Activated T-cell treated with anti-CD3 and anti-CD28 coated beads for 1 hour (primary cell): ENCODE data around the gene MALT1.
"Not testable (repeated sequence)": the region's sequence is repeated elsewhere in the genome, so short reads cannot be mapped to it uniquely, and the experiment has no call there.

Experiments
- DNase-seq: peaks from one replicate; pipeline ENCODE4 v3.0.0-alpha.2; 2020; ENCODE audit warnings: low read depth

Gene MALT1

DNA sequence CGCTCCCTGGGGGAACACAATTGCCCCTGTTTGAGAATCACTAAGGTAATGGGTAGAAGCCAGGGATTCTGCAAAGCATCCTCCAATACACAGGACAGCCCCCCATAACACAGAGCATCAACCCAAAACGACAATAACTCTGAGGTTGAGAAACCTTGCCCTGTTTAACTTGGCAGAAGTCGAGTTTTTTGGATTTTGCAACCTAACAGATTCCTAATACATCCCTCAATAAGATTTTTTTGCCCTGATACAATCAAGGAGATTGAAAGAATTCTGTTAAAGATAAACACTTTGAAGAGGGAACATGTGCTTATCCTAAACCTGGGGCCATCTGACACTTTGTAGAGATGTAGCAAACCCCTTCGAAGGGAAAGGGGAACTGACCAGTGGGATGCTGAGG lies 100.9 kb downstream of the MALT1 start:
- no peak for DNase-seq

DNA sequence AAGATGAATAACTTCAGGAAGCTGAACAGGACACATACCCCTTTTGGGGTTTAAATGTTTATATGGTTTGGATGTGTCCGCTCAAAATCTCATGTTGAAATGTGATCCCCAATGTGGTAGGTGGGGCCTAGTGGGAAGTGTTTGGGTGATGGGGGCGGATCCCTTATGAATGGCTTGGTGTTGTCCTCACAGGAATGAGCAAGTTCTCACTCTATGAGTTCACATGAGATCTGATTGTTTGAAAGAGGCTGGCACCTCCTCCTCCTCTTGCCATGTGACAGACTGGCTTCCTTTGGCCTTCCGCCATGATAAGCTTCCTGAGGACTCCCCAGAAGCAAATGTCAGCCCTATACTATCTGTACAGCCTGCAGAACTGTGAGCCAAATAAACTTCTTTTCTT lies 104.8 kb downstream of the MALT1 start:
- DNase-seq: no peak

DNA sequence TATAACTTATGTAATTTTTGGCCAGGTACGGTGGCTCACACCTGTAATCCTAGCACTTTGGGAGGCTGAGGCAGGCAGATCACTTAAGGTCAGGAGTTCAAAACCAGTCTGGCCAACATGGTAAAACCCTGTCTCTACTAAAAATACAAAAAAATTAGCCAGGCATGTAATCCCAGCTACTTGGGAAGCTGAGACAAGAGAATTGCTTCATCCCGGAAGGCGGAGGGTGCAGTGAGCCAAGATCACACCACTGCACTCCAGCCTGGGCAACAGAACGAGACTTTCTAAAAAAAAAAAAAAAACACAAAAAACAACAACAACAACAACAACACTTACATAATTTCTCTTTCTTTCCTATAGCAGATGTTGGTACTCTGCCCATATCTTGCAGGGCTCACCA lies 105.3 kb downstream of the MALT1 start:
- DNase-seq: not testable (repeated sequence)

DNA sequence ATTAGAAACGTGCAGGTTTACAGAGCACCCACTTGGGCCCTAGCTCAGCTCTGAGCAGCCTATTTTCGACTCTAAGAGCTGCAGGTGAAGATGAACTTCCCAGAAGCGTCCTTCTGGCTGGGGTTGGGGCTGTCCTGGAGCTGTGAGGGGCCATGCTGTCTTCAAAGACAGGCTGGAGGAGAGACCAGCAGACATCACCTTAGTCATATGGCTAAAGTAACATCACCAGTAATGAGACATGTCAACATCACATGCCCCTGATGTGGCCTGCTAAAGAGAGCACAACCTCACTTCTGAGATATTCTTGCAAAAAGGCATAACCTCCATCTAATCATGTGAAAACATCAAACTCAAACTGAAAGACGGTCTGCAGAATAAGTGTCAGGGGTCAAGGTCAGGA lies 106.2 kb downstream of the MALT1 start:
- DNase-seq: no peak

DNA sequence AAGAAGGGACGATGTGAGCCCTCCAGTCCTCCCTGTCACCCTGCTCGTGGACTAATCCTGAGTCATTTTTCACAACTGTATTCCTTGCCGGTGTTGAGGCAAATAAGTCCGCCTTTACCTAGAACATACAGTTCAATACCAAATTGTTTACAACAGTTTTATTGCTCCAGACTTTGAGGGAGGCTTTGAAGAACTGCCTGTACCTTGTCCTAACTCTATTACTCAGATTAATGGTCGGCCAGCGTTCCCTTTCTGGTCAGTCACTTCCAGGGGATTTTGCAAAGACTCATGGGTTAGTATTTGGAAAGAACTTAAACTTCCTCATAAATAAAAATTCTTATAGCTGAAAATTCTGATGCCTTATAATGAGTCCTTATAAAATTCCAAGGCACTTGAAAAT lies 108.3 kb downstream of the MALT1 start:
- DNase-seq: no peak

DNA sequence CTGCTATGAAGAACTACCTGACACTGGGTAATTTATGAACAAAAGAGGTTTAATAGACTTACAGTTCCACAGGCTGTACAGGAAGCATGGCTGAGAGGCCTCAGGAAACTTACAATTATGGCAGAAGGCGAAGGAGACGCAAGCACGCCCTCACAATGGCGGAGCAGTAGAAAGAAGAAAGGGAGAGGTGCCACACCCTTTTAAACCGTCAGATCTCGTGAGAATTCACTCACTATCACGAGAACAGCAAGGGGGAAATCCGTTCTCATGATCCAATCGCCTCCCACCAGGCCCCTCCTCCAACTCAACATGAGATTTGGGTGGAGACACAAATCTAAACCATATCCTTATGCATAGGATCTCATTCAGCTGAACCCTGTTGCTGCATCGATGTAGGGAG lies 108.8 kb downstream of the MALT1 start:
- no peak for DNase-seq

DNA sequence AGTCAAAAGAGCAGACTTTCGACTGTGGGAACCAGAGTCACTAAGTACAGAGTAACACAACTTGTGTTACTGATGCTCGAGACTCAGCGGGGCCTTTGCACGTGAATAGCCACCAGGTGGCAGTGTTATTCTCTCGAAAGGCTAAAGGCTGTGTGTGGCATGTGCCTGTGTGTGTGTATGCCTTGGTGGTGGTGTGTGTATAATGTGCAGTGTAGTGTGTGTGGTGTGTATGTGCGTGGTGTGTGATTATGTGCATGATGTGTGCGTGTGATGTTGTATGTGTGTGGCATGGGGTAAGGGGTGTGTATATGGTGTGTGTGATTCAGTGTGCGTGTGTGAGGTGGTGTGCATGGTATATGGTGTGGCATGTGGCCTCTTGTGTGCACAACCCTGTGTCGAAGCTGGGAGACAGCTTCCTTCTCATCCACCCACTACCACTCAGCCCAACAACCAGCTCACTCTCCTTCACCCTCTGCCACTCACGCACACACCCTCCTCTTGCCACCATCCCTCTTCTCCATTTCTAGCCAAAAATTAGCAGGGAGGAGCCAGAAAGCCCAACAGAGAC lies 110.4 kb downstream of the MALT1 start:
- DNase-seq: peak; percentile 55

DNA sequence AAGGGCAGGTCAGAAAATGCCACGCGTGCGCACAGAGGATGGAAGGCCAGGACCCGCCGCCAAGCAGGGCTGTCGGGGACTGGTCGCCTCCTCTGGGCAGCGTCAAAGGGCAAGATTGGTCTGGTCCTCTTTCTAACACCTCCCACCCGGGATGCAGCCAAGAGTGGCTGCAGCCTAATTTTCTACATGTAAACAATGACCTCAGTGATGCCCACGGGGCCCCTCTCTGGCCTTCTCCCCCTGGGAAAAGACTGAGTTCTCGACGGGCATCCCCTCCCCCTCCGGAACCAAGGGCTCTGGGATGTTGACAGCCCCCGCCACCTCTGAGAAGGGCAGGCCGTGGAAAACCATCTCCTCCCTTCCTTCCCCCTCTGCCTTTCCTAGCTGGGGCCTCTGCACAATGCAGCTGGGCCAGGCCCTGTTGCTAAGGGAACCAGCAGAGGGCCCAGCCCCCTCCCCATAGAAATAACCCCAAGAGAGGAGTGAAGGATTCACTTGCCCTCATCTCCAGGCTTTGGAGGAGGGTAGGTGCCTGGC lies 113.4 kb downstream of the MALT1 start:
- DNase-seq: no peak

DNA sequence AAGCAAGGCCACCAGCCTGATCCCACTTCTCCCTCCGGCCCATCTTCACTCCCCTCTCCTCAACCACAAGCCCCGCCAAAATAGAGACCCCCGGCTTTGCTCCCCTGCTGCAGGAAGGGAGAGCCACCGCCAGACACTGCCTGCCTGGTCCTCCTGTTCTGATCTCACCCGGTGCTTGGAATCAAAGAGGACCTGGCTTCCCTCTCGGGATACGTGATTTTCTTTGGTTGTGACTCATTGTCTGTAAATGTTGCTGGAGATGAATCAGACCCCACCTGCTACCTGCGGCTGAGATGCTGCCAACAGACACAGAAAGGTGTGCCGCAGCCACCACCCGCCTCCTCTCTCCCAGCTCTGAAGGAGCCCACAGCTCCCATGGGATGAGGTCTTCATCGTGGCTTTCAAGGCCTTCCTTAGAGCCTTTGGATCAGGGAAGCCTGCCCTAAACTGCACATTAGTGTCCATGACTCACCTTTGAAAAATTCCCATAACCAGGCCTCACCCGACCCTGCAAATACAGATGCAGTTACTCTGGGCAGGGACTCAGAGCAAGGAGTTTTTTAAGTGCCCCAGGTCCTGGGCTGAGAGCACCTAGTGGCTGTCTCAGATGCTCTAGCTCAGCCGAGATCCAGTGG lies 114.0 kb downstream of the MALT1 start:
- no peak for DNase-seq

DNA sequence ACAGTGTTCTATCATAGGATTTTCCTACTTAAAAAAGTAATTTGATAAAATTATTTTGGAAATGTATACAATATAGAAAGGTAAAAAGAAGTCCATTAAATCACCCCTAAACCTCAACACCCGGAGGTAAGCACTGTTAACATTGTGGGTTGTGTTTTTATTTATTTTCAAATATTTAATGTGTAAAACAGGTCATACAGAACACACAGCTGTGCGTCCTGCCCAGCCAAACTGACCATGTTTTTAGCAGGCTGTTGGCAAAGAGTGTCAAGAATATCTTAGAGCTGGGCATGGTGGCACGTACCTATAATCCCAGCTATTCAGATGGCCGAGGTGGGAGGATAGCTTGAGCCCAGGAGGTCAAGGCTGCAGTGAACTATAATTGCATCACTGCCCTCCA lies 114.6 kb downstream of the MALT1 start:
- DNase-seq: no peak

DNA sequence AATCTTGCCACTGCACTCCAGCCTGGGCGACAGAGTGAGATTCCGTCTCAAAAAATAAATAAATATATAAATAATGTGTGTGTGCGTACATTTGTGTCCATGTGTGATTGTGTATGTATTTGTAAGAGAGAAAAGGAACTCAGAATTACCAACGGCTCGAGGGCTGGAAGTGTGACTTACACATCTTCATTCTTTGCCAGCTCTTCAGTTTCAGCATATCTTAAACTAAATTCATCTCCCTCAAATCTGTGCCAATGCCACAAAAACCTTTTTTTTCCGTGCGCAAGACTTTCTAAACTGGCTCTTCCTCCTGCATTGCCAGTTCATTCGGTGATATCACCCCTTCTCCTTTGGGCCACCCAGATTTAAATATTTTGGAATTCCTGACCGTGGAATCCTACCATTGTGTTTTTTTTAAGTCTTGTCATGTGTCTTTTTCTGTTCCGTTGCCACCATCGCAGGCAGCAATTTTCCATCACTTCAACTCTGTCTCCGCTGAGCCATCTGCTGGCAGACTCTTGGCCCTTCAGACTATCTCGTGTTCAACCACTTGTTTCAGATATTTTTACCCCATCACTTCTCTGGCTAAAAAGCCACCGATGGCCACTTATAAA lies 116.4 kb downstream of the MALT1 start:
- DNase-seq: no peak

DNA sequence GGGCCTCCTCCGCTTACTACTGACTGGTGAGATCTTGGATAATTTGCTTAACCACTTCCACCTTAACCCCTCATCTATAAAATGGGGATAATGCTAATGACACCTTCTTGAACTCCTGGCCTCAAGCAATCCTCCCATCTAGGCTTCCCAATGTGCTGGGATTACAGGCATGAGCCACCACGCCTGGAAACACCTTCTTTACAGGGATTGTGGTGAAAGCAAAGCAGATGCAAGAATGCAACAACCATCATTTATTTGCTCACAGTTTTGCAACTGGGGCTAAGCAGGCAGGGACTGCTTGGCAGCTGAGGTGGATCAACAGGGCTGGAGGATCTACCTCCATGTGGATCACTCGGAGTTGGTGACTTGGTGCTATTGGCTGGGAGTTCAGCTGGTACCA lies 117.2 kb downstream of the MALT1 start:
- DNase-seq: no peak

DNA sequence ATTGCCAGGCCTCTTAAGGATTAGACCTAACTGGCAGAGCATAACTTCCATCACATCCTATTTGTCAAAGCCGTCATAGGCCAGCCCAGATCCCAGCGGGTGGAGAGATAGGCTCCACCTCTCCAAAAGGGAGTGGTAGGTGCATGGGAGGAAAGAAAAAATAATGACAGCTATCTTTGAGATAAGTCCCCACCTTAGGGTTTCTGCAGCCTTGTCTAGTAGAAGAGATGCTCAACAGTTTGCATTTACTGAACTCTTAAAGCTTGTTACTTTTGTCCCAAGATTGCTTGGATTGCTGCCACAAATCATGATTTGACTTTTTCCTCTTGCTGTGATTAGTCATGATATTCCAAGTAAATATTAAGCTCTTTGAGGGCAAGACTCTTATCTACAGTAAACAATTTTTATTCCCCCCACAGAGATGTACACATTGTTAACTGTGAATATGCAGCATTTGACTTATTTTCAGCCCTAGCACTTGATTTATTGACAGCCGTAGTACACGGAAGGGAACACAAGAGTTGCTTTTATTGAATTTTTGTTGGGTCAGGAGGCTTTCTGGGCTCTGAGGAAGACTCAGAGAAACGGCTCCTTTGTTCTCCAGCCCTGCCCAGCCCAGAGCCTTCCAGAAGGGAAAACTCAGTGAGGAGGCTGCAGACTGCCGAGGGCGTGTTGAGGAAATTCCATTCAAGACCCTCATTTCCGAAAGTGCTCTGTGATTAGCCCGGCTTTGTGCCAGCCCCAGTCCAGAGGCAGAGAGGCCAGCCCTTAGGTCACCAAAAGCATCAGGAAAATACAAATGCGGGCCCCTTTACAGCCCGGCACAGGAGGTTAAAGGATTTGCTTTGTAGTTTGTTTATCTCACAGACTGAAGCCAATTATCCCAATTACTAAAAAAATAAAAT lies 118.0 kb downstream of the MALT1 start:
- DNase-seq: no peak

DNA sequence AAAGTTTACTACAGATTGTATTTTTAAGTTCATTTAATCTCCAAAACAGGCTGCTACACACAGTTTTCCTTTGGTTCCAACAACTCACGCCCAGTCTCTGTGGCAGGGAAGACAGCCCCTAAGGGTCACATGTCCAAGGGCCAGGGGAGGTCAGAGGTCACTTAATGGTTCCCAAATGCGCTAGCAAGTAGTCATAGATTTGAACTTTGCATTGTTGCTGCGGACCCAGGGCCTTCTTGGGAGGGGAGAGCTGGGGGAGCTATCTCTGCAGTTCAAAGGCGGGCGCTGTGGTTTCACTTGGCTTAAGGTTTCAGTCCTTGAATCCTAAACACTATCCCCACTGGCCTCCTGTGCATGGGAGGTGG lies 118.6 kb downstream of the MALT1 start:
- DNase-seq: no peak

DNA sequence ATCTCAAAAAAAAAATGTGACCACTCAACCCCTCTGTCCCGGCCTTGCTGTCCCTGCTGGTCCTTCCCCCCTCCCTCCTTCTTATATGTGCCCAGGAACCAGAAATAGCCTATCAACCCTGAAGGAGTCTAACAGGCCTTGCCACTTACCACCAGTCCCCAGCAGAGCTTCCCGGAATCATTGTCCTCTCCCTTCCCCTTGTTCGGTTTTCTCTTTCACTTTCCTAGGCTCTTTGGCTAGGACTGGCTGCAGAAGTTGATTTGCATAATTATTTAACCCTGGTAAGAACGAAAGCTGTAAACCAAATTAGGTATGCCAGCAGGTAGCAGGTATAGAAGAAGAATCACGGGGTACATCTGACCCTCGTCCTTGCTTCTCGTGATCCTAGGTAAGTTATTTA lies 120.8 kb downstream of the MALT1 start:
- DNase-seq: no peak

DNA sequence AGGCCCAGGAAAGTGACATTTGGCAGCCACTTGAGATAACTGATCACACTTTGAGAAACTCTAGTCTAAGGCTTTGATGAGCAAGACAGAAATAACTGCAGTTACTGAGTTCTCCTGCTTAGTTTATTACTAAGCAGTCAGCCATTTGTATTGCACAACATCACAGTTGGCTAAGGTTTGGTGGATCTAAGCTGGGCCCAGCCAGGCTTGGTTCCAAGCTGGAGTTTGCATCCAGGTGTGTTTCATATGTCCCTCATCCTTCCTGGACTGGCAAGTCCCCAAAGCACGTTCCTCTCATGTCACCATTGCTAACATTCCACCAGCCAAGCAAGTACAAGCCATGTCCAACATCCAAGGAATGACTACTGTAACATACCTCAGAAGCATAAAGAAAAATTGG lies 122.1 kb downstream of the MALT1 start:
- DNase-seq: no peak

DNA sequence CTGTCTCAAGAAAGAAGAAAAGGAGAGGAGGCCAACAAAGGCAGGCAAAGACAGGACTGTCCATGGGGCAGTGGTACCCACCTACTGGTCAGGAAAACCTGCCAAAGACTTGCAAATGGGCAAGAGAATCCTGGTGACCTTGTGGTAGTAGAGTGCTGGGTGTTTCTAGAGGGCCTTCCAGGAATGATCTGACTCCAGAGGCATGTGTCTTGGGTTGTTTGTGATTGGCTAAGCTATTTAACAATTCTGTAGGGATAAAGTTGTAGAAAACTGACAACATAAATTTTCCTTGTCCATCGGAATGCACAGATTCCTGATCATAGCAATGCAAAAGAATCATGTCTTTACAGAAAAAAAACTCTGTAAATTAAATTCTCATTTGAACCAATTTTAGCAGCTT lies 125.0 kb downstream of the MALT1 start:
- no peak for DNase-seq

DNA sequence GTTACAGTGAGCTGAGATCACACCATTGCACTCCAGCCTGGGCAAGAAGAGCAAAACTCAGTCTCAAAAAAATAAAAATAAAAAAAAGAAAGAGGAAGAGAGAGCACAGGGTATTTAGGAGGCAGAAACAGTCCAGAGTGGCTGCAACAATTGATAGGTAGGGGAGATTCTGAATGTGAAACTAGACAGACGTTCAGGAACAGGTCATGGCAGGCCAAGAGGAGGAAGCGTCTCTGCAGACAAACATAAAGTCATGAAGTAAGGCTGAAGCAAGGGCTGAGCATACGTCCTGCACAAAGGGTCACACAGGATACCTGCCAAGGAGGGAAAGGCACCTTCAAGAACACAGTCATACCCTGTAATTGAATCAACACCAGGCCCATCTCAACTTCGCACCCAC lies 129.3 kb downstream of the MALT1 start:
- no peak for DNase-seq

DNA sequence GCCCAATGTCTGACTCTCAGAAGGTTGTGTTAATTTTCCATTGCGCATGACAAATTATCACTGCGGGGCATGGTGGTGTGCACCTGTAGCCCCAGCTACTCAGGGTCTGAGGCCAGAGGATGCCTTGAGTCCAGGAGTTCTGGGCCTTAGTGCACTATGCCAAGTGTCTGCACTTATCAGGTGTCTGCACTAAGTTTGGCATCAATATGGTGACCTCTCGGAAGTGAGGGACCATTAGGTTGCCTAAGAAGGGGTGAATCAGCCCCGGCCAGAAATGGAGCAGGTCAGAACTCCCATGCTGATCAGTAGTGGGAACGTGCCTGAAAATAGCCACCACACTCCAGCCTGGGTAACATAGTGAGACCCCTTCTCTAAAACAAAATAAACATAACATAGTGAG lies 131.7 kb downstream of the MALT1 start:
- no peak for DNase-seq

DNA sequence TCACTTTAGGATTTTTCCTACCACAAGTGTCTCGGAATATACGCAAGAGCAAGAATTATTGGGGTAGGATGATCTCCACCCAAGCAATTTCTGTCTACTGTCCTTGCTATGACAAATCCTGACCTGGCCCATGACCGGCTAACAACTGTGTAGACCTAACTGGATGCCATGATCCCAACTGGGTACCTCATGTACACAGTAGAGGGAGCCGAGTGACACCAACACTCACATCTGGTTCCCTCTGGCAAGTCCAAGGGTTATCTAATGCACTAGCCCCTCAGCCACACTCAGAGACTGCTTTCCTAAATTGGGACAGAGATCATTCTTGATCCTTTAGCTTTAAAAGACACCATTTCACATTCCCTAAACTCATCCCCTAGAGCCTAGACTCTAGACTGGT lies 132.7 kb downstream of the MALT1 start:
- DNase-seq: no peak
